ENCODE results near the gene SLC2A6. TPM values are rescaled to one million over a fixed set of nuclear protein-coding genes. Genes with fewer than 3 reads are reported as not detected.

SLC2A6 gene
- total RNA-seq, 1 experiment from 2014 or later: 10.7 TPM

DNA sequence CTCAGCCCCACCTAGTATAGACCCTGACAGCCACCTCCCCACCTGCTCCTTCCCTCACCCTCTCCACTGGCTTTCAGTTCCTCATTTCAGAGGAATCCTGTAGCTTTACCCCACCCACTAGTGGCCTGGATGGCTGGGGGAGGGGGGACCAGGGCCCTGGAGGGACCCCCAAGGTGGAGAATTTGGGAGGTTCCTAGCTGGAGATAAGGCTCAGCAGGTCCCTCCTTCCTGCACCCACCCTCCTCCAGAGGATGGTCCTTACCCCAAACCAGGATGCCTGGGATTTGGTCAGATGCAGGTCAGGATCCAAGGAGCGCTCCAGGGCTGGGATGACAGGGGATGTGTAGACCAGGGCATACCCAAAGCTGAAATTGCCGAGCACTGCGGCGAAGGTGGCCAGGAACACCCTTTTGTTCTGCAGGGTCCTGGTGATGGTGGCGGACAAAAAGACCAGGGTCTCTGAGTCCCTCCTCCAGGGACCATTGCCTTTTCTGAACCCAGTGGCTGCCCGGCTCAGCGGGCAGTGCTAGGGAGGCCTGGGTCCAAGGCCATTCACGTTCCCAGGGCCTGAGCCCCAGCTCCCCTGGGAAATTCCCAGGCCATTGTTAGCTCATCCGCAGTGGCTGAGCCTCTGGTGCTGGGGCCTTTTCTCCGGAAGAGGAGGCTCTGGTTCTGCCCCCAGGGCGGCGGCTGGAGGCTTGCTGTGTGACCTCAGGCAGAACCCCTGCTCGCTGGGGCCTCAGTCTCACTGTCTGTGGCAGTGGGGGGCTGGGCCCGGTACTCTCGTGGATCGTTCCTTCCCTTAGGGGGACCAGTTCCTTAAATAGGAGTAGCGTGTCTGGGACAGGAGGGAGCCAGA is 678 bp downstream of the SLC2A6 start:
- TF ChIP-seq, protein P1, sequence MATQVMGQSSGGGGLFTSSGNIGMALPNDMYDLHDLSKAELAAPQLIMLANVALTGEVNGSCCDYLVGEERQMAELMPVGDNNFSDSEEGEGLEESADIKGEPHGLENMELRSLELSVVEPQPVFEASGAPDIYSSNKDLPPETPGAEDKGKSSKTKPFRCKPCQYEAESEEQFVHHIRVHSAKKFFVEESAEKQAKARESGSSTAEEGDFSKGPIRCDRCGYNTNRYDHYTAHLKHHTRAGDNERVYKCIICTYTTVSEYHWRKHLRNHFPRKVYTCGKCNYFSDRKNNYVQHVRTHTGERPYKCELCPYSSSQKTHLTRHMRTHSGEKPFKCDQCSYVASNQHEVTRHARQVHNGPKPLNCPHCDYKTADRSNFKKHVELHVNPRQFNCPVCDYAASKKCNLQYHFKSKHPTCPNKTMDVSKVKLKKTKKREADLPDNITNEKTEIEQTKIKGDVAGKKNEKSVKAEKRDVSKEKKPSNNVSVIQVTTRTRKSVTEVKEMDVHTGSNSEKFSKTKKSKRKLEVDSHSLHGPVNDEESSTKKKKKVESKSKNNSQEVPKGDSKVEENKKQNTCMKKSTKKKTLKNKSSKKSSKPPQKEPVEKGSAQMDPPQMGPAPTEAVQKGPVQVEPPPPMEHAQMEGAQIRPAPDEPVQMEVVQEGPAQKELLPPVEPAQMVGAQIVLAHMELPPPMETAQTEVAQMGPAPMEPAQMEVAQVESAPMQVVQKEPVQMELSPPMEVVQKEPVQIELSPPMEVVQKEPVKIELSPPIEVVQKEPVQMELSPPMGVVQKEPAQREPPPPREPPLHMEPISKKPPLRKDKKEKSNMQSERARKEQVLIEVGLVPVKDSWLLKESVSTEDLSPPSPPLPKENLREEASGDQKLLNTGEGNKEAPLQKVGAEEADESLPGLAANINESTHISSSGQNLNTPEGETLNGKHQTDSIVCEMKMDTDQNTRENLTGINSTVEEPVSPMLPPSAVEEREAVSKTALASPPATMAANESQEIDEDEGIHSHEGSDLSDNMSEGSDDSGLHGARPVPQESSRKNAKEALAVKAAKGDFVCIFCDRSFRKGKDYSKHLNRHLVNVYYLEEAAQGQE (IDR thresholded peaks at IDR 0.05; ENCODE audit: low read depth): no peak
- TF ChIP-seq ELF1 (IDR thresholded peaks at IDR 0.05; ENCODE audit: borderline replicate concordance, low read depth): no peak
- TF ChIP-seq YY1 (IDR thresholded peaks at IDR 0.05; ENCODE audit: extremely low read depth, insufficient replicate concordance, low read depth, low read length): no peak
- no peak for TF ChIP-seq TCF7L2 (IDR thresholded peaks at IDR 0.05; ENCODE audit: borderline replicate concordance, extremely low read depth, insufficient read depth, insufficient read length)
- no peak for TF ChIP-seq SP1 (IDR thresholded peaks at IDR 0.05; ENCODE audit: low read depth)
- TF ChIP-seq, protein P2, sequence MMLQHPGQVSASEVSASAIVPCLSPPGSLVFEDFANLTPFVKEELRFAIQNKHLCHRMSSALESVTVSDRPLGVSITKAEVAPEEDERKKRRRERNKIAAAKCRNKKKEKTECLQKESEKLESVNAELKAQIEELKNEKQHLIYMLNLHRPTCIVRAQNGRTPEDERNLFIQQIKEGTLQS (IDR thresholded peaks at IDR 0.05): no peak
- TF ChIP-seq RAD21 (IDR thresholded peaks at IDR 0.05; ENCODE audit: low read depth): no peak
- no peak for TF ChIP-seq EZH2 (IDR thresholded peaks at IDR 0.05)
- no peak for TF ChIP-seq CEBPB (IDR thresholded peaks at IDR 0.05; ENCODE audit: low read depth)
- no peak for TF ChIP-seq POLR2AphosphoS5 (IDR thresholded peaks at IDR 0.05; ENCODE audit: low read depth, low read length)
- TF ChIP-seq, protein P3, sequence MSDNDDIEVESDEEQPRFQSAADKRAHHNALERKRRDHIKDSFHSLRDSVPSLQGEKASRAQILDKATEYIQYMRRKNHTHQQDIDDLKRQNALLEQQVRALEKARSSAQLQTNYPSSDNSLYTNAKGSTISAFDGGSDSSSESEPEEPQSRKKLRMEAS (IDR thresholded peaks at IDR 0.05): no peak
- POLR2A ChIA-PET: interaction anchor here (1.0 kb wide), 1 partner anchor 101 kb away, joined by 3 read pairs; no protein-coding TSS in a partner anchor
- Histone ChIP-seq H3K79me2 (ENCODE audit: insufficient read depth, low read length) (peaks cover 6% of the 10 kb centered on the region; the same call in 1 of the 2 replicates), H4K20me1 (ENCODE audit: insufficient read depth) (no peaks in the 10 kb centered on the region), H3K4me2 (ENCODE audit: low read length) (peak overlapping the region; percentile 98), H2AFZ (ENCODE audit: low read depth, low read length, poor library complexity, severe bottlenecking) (no peak overlapping the region), H3K36me3 (ENCODE audit: control insufficient read depth in 1 of 2, insufficient read depth in 2 of 2, low read length in 2 of 2) (no peaks in the 10 kb centered on the region), H3K4me1 (ENCODE audit: control insufficient read depth in 1 of 2, insufficient read depth in 2 of 2, low read length in 2 of 2) (peaks cover 13 to 21% of the 10 kb centered on the region in 2 experiments; a peak in 3 of 4 replicates), H3K9me3 (ENCODE audit: control insufficient read depth in 1 of 2, insufficient read depth in 1 of 2, low read depth in 1 of 2, low read length in 2 of 2) (no peaks in the 10 kb centered on the region), H3K9ac (ENCODE audit: low read length) (peak overlapping the region; percentile 75), H3K27me3 (ENCODE audit: insufficient read depth, low read length) (no peaks in the 10 kb centered on the region), H3K9me2 (ENCODE audit: insufficient read depth) (no peaks in the 10 kb centered on the region), H3K27ac (ENCODE audit: low read depth, low read length) (peak overlapping the region; percentile 59; the same call in 1 of the 2 replicates), H3K4me3 (replicated peaks in 1 of 2; ENCODE audit: low read depth in 1 of 2, low read length in 2 of 2) (peak overlapping the region; percentile 68 to 83)
- no peak for DNase-seq (ENCODE audit: low read depth, low spot score)
- BruUV-seq (replicated peaks): no TSS peak
- CTCF ChIA-PET: interaction anchor here (0.9 kb wide), 2 partner anchors 81 to 292 kb away, joined by 3 to 4 read pairs; no protein-coding TSS in a partner anchor
- RAD21 ChIA-PET (ENCODE audit: low non-redundant PET in 1 of 2, low total read pairs in 2 of 2, uncharacterized antibody in 2 of 2, unreplicated experiment in 2 of 2): interaction anchor here in 1 of 2 experiments (0.6 kb wide), 1 partner anchor 29 kb away, joined by 4 read pairs; no protein-coding TSS in a partner anchor
- intact Hi-C loops (cut with micrococcal nuclease): no loop called here
- peak; percentile 12 for ATAC-seq

All from HCT116 (cell line).